GM12873 (cell line): ENCODE measurements around the gene METTL24.

ENCODE experiments used
- CTCF ChIP-seq: IDR thresholded peaks from 2 replicates; pipeline ENCODE4 v1.5.1; 2012; ENCODE audit warnings: low read depth, mild to moderate bottlenecking, moderate library complexity, low read length, control low read depth; ENCODE audit not compliant: insufficient read depth; ENCODE audit errors: missing control alignments

The METTL24 gene

GRCh38 chr6:110395221-110395620 is 37.1 kb upstream of the METTL24 start:
- TF ChIP-seq CTCF: no peak

- no peak for TF ChIP-seq CTCF
Measured at GRCh38 chr6:110394409-110394808, 36.3 kb upstream of the METTL24 start.

- no peak for TF ChIP-seq CTCF
Measured at GRCh38 chr6:110392727-110393126, 34.6 kb upstream of the METTL24 start.

GRCh38 chr6:110390404-110390803 is 32.3 kb upstream of the METTL24 start:
- no peak for TF ChIP-seq CTCF

GRCh38 chr6:110389689-110390382 is 31.7 kb upstream of the METTL24 start:
- TF ChIP-seq CTCF: no peak

- TF ChIP-seq CTCF: no peak
Measured at GRCh38 chr6:110387986-110388385, 29.8 kb upstream of the METTL24 start.

GRCh38 chr6:110385458-110385863 is 27.3 kb upstream of the METTL24 start:
- no peak for TF ChIP-seq CTCF
